ENCODE results near the gene SLC35B2.
"Not testable (repeated sequence)": the region's sequence is repeated elsewhere in the genome, so short reads cannot be mapped to it uniquely, and the experiment has no call there.

Gene SLC35B2

GRCh38 chr6:44235269-44235668 lies 22.1 kb downstream of the SLC35B2 start:
- H3K27me3 ChIP-seq (ENCODE audit: insufficient read depth, low read length) = peaks cover 15% of the 10 kb centered on the region
- H3K9me3 ChIP-seq (ENCODE audit: insufficient read depth, low read depth, low read length) = no peaks in the 10 kb centered on the region
- H3K9ac ChIP-seq (ENCODE audit: low read depth, low read length) = no peak overlapping the region
- H3K27ac ChIP-seq (ENCODE audit: low read length) = no peak overlapping the region
- H3K4me1 ChIP-seq (ENCODE audit: insufficient read depth, low read length) = peaks cover 8% of the 10 kb centered on the region
- H3K36me3 ChIP-seq (ENCODE audit: insufficient read depth, low read depth, low read length) = peaks cover 52% of the 10 kb centered on the region
- no peak overlapping the region for H3K4me3 ChIP-seq (ENCODE audit: low read length)

DNA sequence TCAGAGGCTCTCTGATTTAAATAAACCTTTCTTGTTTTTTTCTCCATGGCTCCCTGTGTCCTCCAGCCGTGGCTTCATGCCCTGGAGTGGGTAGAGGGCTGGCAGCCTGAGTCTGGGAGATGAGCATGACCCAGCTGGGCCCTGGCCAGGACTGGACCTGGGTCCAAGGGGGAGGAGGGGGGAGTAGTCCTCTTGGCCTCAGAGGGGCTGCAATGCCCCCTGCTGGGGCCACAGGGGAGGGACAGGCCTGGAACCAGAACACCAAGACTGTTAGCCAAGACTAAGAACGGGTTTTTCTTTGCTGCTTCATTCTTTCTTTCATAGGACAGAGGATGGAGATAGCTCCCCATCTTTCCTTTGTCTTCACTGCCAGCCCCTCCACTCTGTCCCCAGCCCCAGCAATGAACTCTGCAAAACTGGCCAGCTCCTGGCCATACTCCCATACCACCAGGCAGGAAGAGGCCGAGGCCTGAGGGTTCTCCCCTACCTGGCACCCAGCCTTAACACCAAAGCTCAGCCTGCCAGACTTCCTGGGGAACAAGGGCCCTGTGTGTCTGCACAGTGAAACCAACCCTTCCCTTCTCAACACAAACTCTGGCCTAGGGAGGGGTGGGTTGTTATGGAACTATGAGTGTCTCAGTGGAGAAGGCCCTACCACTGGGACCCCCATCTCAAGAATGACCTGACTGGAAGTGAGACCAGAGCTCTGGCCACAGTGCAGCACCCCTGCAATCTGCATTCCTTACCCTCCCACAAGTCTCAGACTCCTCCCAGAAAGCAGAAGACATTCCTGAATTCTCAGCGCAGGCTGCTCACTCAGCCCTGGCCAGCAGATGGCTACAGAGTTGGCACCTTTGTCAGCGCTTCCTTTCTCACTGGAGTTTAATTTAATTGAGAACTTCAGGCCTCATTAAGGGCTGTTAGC lies 23.0 kb downstream of the SLC35B2 start:
- Histone ChIP-seq H3K27me3 (ENCODE audit: insufficient read depth, low read length) (peaks cover 14% of the 10 kb centered on the region), H3K9ac (ENCODE audit: low read depth, low read length) (no peak overlapping the region), H3K4me3 (ENCODE audit: low read length) (no peak overlapping the region), H3K27ac (ENCODE audit: low read length) (no peak overlapping the region), H3K4me1 (ENCODE audit: insufficient read depth, low read length) (peaks cover 8% of the 10 kb centered on the region), H3K36me3 (ENCODE audit: insufficient read depth, low read depth, low read length) (peaks cover 61% of the 10 kb centered on the region), H3K9me3 (ENCODE audit: insufficient read depth, low read depth, low read length) (no peaks in the 10 kb centered on the region)

GRCh38 chr6:44233567-44234100 lies 23.7 kb downstream of the SLC35B2 start:
- H3K36me3 ChIP-seq (ENCODE audit: insufficient read depth, low read depth, low read length) = peaks cover 68% of the 10 kb centered on the region
- H3K27ac ChIP-seq (ENCODE audit: low read length) = no peak overlapping the region
- H3K9ac ChIP-seq (ENCODE audit: low read depth, low read length) = no peak overlapping the region
- no peak overlapping the region for H3K4me3 ChIP-seq (ENCODE audit: low read length)
- peaks cover 8% of the 10 kb centered on the region for H3K4me1 ChIP-seq (ENCODE audit: insufficient read depth, low read length)
- H3K9me3 ChIP-seq (ENCODE audit: insufficient read depth, low read depth, low read length) = no peaks in the 10 kb centered on the region
- peaks cover 7% of the 10 kb centered on the region for H3K27me3 ChIP-seq (ENCODE audit: insufficient read depth, low read length)

- Histone ChIP-seq H3K4me1 (ENCODE audit: insufficient read depth, low read length) (peaks cover 8% of the 10 kb centered on the region), H3K27ac (ENCODE audit: low read length) (no peak overlapping the region), H3K36me3 (ENCODE audit: insufficient read depth, low read depth, low read length) (peaks cover 76% of the 10 kb centered on the region)
Observed at GRCh38 chr6:44232676-44233566, 24.4 kb downstream of the SLC35B2 start.

GRCh38 chr6:44231426-44231825 lies 25.9 kb downstream of the SLC35B2 start:
- peaks cover 87% of the 10 kb centered on the region for H3K36me3 ChIP-seq (ENCODE audit: insufficient read depth, low read depth, low read length)
- not testable (repeated sequence) for H3K4me1 ChIP-seq (ENCODE audit: insufficient read depth, low read length); H3K27me3 ChIP-seq (ENCODE audit: insufficient read depth, low read length); H3K27ac ChIP-seq (ENCODE audit: low read length); H3K9me3 ChIP-seq (ENCODE audit: insufficient read depth, low read depth, low read length); H3K4me3 ChIP-seq (ENCODE audit: low read length); H3K9ac ChIP-seq (ENCODE audit: low read depth, low read length)

More at GRCh38 chr6:44232676-44233566, 24.4 kb downstream of the SLC35B2 start:
- Histone ChIP-seq H3K9me3 (ENCODE audit: insufficient read depth, low read depth, low read length) (no peaks in the 10 kb centered on the region), H3K9ac (ENCODE audit: low read depth, low read length) (no peak overlapping the region), H3K4me3 (ENCODE audit: low read length) (no peak overlapping the region), H3K27me3 (ENCODE audit: insufficient read depth, low read length) (no peaks in the 10 kb centered on the region)

- Histone ChIP-seq H3K36me3 (ENCODE audit: insufficient read depth, low read depth, low read length) (peaks cover 76% of the 10 kb centered on the region), H3K9ac (ENCODE audit: low read depth, low read length) (no peak overlapping the region), H3K27me3 (ENCODE audit: insufficient read depth, low read length) (no peaks in the 10 kb centered on the region), H3K9me3 (ENCODE audit: insufficient read depth, low read depth, low read length) (no peaks in the 10 kb centered on the region), H3K4me1 (ENCODE audit: insufficient read depth, low read length) (peaks cover 17% of the 10 kb centered on the region; the same call in 1 of the 2 replicates), H3K27ac (ENCODE audit: low read length) (no peak overlapping the region), H3K4me3 (ENCODE audit: low read length) (no peak overlapping the region)
Observed at GRCh38 chr6:44230034-44230675, 27.2 kb downstream of the SLC35B2 start.

DNA sequence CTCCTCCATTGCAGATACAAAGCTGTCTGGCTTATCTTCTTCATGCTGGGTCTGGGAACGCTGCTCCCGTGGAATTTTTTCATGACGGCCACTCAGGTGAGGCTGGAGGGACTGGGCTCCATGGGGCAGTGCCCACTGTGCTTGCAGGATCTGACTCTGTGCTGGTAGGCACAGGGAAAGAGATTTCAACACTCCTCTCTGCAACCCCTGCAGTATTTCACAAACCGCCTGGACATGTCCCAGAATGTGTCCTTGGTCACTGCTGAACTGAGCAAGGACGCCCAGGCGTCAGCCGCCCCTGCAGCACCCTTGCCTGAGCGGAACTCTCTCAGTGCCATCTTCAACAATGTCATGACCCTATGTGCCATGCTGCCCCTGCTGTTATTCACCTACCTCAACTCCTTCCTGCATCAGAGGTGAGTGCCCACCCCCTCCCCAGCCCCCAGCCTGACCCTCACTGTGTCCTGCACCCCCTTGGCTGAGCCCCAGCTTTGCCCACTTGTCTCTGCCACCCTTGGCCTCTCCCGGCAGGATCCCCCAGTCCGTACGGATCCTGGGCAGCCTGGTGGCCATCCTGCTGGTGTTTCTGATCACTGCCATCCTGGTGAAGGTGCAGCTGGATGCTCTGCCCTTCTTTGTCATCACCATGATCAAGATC lies 27.8 kb downstream of the SLC35B2 start:
- Histone ChIP-seq H3K4me1 (ENCODE audit: insufficient read depth, low read length) (peaks cover 22% of the 10 kb centered on the region), H3K27ac (ENCODE audit: low read length) (no peak overlapping the region), H3K36me3 (ENCODE audit: insufficient read depth, low read depth, low read length) (peaks cover 72% of the 10 kb centered on the region), H3K9ac (ENCODE audit: low read depth, low read length) (no peak overlapping the region), H3K9me3 (ENCODE audit: insufficient read depth, low read depth, low read length) (no peaks in the 10 kb centered on the region), H3K4me3 (ENCODE audit: low read length) (no peak overlapping the region), H3K27me3 (ENCODE audit: insufficient read depth, low read length) (no peaks in the 10 kb centered on the region)

DNA sequence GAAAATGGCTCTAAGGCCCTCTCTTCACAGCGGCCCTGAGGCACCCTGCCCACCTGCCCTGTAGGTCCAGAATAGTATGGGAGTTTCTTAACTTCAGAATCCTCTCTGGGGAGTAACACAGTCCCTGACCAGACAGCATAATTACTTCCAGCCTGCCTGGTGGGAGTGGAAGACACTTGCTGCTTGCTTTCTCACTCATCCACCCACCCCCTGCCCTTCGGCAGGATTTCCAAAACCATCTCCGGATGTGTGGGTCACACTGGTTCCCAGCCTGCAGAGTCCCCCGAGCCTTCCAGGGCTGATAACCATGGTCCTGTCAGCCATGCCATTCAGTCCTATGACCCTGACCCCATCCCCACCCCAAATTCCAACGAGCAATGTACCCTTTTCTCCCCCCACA lies 28.5 kb downstream of the SLC35B2 start:
- H3K9ac ChIP-seq (ENCODE audit: low read depth, low read length) = no peak overlapping the region
- H3K9me3 ChIP-seq (ENCODE audit: insufficient read depth, low read depth, low read length) = no peaks in the 10 kb centered on the region
- H3K27me3 ChIP-seq (ENCODE audit: insufficient read depth, low read length) = no peaks in the 10 kb centered on the region
- H3K36me3 ChIP-seq (ENCODE audit: insufficient read depth, low read depth, low read length) = peaks cover 71% of the 10 kb centered on the region
- no peak overlapping the region for H3K4me3 ChIP-seq (ENCODE audit: low read length)
- no peak overlapping the region for H3K27ac ChIP-seq (ENCODE audit: low read length)
- H3K4me1 ChIP-seq (ENCODE audit: insufficient read depth, low read length) = peaks cover 21% of the 10 kb centered on the region

DNA sequence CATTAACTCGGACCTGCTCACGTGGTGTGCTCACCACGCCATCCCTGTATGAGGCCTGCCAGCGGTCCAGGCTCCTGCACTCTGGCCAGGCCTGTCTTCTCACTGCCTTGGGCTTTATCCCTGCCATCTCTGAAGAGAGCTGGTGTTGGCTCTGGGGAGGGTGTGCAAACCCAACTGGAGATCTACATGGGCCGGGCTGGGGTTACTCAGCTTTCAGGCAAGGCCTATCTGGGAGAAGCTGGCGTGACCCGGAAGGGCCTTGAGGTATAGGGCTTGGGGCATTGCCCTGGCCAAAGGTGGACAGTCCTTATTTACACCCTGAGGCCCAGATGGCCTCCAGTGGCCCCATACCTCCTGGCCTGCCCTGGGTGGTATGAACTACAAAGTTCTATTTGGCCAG lies 28.9 kb downstream of the SLC35B2 start:
- Histone ChIP-seq H3K27ac (ENCODE audit: low read length) (no peak overlapping the region), H3K27me3 (ENCODE audit: insufficient read depth, low read length) (no peaks in the 10 kb centered on the region), H3K9ac (ENCODE audit: low read depth, low read length) (no peak overlapping the region), H3K4me1 (ENCODE audit: insufficient read depth, low read length) (peaks cover 21% of the 10 kb centered on the region), H3K36me3 (ENCODE audit: insufficient read depth, low read depth, low read length) (peaks cover 67% of the 10 kb centered on the region), H3K4me3 (ENCODE audit: low read length) (no peak overlapping the region), H3K9me3 (ENCODE audit: insufficient read depth, low read depth, low read length) (no peaks in the 10 kb centered on the region)

GRCh38 chr6:44228031-44228430 lies 29.3 kb downstream of the SLC35B2 start:
- no peaks in the 10 kb centered on the region for H3K9me3 ChIP-seq (ENCODE audit: insufficient read depth, low read depth, low read length)
- no peak overlapping the region; the same call in 1 of the 2 replicates for H3K9ac ChIP-seq (ENCODE audit: low read depth, low read length)
- H3K36me3 ChIP-seq (ENCODE audit: insufficient read depth, low read depth, low read length) = peaks cover 63% of the 10 kb centered on the region
- no peaks in the 10 kb centered on the region for H3K27me3 ChIP-seq (ENCODE audit: insufficient read depth, low read length)
- H3K4me1 ChIP-seq (ENCODE audit: insufficient read depth, low read length) = peaks cover 21% of the 10 kb centered on the region
- no peak overlapping the region for H3K27ac ChIP-seq (ENCODE audit: low read length)
- H3K4me3 ChIP-seq (ENCODE audit: low read length) = no peak overlapping the region
